ENCODE data around the gene ZNF605.
A peak's percentile ranks its signal among the peaks of the same experiment; 100 is the strongest.
"Not testable (repeated sequence)": the region's sequence is repeated elsewhere in the genome, so short reads cannot be mapped to it uniquely, and the experiment has no call there.

Gene ZNF605

DNA sequence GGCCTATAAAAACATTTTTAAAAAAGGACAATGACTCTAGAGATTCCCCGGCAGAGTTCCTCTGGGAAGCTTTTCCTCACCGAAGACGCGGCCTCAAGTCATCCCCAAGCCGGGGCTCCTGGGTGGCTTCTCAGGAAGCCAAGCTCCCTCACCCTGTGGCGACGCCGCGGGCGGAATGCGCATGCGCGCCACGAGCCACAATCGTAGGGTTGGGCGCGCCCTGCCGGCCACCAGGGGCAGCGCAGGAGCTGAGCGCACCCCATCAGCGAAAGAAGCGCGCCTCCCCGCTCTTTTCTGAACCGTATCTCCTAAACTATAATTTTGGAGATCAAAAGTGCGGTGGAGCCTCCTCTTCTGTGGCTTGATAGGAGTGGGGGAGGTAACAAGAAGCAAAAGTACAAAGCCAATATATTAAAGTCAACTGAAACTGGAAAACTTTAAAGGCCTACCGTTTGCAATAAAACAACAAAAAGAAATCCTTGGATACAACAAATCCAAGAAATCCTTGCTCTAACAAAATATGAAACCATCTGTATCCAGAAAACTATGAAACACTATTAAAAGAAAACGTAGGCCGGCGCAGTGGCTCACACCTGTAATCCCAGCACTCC, 51.3 kb downstream of the ZNF605 start:
- DNase-seq = no peak

DNA sequence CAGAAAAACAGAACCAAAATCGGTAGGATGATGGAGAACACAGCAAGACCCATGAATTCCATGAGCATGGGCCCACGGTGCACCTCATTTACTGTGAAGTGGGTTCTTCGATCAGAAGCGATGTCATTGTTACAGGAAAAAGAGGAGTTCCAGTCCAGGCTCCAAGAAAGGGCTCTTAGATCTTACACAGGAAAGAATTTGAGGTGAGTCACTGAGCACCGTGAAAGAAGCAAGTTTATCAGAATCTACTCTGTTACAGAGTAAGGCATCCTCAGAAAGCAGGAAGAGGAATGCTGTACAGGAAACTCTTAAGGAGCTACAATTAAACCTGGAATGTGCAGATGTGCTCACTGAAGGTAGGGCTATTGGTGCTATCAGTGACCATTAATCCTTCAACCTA, 57.1 kb downstream of the ZNF605 start:
- no peak for DNase-seq

DNA sequence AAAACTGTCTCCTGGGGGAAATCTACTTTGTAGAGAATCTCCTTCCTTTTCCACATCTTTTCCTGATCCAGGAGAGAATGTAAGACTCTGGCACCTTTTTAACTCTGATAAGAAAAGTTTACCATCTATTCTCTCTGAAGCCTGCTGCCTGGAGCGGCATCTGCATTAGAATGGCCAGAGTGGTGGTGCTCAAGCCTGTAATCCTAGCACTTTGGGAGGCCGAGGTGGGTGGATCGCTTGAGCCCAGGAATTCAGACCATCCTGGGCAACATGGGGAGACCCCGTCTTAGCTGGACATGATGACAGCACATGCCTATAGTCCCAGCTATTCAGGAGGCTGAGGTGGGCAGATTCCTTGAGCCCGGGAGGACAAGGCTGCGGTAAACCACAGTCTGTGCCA, 67.3 kb downstream of the ZNF605 start:
- DNase-seq = no peak

DNA sequence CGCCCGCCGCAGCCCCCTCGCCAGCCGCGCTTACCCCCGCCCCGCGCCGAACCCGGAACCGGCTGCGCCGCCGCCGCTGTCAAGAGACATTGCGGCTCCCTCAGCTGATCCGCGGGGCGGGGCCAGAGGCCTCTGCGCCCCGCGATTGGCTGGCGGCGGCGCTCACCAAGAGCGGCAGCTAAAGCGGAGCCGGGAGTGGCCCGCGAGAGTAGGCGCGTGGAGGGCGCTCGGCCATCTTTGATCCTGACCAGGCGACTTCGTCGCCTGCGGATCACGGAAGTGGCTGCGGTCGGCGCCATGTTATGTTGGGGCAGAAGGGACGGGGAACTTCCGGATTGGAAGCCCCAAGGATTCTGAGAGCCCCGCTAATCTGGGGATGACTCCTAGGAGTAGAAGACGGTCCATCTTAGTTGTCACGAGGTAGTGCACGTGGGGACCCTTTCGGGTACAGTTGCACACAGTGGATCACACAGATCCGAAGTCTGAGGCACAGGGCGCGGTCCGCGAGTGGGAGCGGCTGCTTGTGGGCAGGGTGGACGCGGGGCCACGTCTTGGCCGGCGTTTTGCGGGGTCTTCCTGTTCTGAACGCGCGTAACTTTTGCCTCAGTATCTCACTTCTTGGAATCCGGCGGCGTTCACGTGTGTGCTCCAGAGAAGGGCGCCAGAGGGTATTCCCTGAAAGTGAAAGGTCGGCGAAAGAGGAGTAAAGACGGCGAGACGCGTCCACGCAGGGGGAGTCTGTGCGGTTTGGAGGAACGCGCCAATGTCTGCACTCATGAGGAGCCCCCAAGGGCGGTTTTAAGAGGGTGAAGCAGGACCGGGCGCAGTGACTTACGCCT, 68.4 kb downstream of the ZNF605 start, which contains the start of gene CHFR:
Gene CHFR, minus strand, starts transcription at position 93 of the 839 bp plus-strand sequence. CDS start 277 bp downstream, outside the sequence.
- peak; percentile 95 for DNase-seq

DNA sequence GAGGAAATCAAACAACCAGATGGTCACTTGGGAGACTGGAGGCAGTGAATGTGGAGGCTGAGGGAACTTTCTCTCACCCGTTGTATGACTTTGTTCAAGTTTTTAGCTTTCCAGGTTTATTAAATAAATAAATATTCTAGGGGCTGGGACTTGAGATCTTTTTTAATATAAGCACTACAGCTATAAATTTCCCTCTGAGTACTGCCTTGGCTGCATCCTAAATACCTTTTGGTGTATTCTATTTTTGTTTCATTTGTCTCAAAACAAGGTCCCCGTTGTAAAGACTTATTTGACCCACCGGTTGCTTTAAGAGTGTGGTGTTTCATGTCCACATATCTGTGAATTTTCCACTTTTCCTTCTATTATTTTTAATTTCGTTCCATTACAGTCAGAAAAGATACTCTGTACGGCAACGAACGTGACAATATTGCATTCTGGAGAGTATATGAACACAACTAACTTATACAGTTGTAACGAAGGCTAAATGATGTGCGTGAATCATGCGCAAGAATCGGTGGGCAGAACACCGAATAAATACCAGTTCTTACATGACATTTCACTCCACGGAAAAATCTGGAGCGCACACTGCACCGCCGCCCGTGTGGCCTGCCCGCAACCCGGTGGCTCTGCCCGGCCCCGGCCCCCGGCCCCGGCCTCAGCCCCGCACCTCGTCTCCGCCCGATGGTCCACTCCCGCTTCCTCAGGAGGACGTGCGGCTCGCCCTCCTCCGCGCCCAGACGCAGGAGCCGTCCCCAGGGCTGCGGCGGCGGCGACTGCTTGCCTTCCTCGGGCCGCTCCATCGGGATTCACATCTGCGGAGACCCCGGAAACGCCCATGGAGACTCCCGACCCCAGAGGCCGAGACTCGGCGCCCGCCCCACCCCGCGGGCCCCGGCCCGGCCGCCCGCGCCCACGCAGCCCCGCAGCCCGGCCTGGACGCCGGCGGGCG, 69.3 kb downstream of the ZNF605 start:
- no peak for DNase-seq

DNA sequence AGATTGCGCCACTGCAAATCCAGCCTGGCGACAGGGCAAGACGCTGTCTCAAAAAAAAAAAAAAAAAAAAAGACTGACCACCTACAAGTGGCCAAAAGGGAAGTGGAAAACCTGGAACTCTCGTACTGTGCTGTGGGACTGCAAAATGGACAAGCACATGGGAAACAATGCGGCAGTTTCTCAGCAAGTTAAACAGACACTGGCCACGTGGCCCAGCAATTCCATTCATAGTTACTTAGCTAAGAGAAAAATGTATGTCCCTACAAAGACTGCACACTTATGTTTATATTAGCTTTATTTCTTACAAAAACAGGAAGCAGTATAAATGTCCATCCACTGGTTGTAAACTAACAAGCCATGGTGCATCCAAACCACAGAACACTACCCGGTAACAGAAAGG, 74.3 kb downstream of the ZNF605 start:
- DNase-seq = no peak

DNA sequence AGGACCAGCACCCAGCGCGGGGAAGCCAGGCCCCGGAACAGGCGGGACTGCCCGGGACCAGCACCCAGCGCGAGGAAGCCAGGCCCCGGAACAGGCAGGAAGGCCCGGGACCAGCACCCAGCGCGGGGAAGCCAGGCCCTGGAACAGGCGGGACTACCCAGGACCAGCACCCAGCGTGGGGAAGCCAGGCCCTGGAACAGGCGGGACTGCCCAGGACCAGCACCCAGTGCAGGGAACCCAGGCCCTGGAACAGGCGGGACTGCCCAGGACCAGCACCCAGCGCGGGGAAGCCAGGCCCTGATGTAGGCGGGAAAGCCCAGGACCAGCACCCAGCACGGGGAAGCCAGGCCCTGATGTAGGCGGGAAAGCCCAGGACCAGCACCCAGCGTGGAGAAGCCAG, 81.5 kb downstream of the ZNF605 start:
- not testable (repeated sequence) for DNase-seq

DNA sequence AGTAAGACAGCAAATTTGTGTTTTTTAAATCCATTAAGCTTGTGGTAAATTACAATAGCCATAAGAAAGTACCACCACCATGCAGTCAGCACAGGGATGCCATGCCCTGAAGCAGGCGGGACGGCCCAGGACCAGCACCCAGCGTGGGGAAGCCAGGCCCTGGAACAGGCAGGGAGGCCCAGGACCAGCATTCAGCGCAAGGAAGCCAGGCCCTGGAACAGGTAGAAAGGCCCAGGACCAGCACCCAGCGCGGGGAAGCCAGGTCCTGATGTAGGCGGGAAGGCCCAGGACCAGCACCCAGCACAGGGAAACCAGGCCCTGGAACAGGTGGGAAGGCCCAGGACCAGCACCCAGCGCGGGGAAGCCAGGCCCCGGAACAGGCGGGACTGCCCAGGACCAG, 81.9 kb downstream of the ZNF605 start:
- no peak for DNase-seq

DNA sequence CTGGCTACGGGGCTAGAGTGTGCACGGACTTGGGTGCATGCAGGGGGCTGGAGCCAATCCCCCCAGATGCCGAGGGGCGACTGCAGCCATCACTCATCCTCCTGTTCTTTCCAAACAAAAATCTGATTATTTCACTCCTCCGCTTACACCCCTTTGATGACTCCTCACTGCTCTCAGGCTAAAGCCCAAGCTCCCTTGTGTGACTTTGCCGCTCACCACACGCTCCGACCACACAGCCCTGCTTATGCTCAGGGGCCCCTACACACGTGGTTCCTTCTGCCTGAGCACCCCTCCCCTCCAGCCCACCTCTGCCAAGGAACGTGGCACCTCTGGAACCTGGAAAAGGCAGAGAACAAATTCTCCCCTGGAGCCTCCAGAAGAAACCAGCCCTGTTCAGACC, 82.4 kb downstream of the ZNF605 start:
- DNase-seq = no peak

DNA sequence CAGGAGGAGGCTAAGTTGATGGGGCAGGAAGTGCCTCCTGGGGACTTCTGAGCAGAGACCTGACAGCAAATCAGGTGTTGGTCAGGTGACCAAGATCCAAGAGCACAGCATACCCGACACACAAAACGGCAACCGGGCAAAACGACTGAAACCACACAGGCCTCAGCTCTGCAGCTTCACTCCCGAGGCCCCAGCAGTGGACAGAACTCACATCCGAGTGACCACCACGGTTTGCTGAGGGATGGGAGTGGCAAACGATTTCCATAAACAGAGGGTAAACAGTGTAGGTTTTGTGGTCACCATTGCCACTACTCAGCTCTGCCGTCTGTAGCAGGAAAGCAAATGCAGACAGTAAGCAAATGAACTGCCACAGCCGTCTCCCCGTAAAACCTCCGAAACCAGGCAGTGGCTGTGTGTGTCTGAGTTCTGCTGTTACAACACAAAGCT, 83.1 kb downstream of the ZNF605 start:
- DNase-seq = no peak

DNA sequence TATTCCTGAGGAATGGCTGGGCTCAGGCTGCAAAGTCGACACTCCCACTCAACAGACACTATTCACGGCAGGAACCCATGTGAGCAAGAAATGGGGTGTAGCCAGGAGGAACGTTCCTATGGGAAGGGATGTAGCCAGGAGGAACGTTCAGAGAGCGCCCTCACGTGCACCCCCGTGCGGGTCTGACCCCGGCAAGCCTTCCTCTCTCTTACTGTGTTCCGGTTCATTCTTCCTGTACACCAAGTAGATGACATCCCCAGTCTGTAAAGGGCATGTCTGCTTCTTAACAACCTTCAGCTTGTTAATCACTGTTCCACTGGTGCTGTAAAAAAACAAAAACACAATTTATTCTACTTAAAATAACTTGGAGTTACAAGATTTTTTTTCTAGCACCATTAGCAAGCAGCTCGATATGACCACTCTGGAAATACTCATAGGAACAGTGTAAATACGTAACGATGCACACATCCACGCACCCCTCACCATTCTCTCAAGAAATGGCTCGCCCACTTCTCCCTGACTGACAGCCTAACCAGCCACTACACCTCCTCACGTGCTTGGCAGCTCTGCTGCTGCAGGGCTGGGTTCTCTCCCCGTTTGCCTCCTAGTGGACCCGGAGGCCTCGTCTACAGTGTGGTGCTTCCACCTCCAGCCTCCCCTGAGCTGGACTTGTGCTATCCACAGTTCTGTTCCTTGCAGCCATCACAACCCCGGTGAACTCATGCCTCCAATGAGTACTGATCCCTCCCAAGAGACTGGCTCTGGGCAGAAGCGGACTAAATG, 83.8 kb downstream of the ZNF605 start:
- no peak for DNase-seq

DNA sequence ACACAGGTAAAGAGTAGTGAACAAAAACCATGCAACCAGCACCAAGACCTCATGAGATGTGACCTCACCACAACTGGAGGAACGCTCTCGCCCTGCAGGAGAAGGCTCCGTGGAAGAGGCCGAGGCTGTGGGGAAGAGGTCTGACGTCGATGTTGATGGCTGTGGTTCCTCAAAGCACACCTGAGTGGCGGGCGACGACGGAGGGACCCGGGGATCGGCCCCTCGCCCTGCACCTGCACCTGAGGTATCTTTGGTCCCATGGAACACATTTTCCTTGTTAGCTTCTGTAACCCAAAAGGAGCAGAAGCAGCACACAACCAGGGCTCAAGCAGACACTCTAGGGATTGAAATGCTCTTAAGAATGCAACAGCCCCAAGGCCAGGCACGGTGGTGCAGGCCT, 86.6 kb downstream of the ZNF605 start:
- DNase-seq = no peak

All from NCI-H2107 (cell line).